HG02642 (cell line): Measurements from ENCODE around the gene CADM4.
"Not testable (repeated sequence)": the region's sequence is repeated elsewhere in the genome, so short reads cannot be mapped to it uniquely, and the experiment has no call there.

Experiments
- ATAC-seq: cut with Tn5 transposase; IDR thresholded peaks from one replicate; pipeline ENCODE4 v1.9.1; 2021; ENCODE audit warnings: mild to moderate bottlenecking; ENCODE audit not compliant: unreplicated experiment, poor library complexity

CADM4 gene, protein sequence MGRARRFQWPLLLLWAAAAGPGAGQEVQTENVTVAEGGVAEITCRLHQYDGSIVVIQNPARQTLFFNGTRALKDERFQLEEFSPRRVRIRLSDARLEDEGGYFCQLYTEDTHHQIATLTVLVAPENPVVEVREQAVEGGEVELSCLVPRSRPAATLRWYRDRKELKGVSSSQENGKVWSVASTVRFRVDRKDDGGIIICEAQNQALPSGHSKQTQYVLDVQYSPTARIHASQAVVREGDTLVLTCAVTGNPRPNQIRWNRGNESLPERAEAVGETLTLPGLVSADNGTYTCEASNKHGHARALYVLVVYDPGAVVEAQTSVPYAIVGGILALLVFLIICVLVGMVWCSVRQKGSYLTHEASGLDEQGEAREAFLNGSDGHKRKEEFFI

DNA sequence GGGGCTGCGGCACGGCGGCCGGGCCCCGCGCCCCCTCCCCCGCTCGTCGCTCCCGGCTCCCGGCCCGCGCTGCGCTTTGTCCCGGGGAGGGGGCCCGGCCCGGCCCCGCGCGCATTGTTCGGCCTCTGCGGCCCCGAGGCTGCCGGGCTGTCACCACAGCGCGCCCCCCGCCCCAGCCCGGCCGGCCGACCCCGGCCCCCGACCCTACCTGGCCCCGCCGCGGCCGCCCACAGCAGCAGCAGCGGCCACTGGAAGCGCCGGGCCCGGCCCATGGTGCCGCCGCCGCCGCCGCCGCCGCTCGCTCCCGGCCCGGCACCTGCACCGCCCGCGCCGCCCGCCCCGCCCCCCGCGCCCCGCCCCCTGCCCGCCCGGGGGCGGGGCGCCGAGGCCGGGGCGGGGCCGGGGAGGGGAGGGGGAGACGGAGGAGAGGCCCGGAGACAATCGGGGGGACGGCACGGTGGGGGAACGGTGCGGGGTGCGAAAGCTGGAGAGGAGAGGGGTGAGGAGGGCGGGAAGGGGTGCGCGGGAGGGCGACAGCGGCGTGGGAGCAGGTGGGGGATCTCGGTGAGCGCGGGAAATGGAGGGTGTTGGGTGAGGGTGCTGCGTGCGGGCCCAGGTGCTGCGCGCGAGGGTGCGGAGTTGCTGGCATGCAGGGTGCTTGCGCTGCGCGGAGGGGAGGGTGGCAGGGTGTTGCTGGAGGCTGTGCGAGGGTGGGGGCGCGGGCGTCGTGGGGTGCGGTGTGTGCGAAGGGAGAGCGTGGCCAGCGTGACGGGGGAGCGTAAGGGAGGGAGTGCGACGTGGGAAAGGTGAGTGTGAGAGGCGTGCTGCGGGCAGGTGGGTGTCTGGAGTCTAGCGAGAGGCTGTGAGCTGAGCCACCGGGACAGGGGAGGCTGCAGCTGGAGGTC lies at the start of gene CADM4:
CADM4 (minus strand) TSS at position 332 of the 905 bp plus-strand sequence; CDS start at position 272, 60 bp downstream.
- ATAC-seq = no peak

DNA sequence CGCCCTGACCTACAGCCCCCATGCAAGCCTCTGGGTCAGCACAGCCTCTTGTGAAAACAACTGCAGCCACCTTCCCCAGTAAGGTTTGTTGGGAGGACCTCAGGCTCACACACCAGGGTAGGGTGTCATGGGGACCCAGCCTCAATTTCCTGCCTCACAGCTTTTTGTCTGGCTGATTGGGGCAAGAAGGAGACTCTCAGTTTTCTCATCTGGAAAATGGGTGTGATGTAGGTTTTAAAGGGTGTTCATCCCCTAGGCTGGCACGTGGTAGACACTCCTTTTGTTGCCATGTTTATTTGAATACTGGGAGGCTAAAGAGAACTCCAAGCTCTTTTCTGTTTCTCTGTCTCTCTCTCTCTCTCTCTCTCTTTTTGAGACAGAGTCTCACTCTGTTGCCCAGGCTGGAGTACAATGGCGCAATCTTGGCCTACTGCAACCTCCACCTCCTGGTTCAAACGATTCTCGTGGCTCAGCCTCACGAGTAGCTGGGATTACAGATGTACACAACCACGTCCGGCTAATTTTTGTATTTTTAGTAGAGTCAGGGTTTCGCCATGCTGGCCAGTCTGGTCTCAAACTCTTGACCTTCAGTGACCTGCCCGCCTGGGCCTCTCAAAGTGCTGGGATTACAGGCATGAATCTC lies 48.5 kb upstream of the CADM4 start:
- no peak for ATAC-seq

DNA sequence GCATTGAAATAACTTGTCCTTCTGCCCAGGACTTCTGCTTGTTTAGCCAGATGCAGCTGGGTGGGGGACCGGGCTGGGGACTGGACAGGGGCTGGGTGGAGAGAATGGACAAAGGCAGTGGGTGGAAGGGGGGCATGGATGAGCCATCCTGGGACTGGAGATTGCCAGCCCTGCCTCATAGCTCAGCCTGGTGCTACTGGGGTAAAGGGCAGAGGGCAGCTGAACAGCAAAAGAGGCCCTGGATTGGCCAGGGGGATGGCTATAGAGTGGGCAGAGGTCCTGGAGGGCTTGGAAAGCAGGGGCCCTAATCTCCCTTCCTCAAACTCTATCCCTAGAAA lies 48.0 kb upstream of the CADM4 start:
- ATAC-seq = no peak

DNA sequence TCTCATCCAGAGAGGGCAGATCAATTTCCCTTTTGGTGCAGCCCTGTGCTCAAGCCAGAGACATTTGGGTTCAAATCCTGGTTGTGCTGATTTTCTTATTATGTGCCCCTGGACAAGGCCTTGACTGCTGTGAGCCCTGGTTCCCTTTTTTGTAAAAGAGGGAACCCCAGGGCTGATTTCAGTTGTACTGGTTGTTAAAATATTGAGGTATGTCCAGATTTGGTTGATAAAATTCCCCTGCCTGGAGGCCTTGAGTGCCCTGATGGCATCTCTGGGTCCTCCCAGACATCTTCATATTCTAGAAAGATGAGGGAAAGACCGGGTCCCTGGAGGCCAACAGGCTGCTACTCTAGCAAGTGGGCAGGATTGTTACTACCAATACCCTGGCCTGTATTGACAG lies 44.7 kb upstream of the CADM4 start:
- no peak for ATAC-seq

DNA sequence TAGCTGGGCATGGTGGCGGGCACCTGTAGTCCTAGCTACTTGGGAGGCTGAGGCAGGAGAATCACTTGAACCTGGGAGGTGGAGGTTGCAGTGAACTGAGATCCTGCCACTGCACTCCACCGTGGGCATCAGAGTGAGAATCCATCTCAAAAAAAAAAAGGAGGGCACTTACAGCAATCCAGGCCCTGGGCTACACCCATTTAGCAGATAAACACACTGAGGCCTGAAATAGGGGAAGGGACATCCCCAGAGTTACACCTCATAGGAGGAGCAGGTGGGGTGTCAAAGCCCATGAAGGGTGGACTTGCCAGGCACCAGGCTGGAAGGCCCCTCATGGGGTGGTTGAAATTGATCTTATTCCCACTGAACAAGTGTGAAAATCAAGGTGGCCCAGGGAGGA lies 44.3 kb upstream of the CADM4 start:
- no peak for ATAC-seq

DNA sequence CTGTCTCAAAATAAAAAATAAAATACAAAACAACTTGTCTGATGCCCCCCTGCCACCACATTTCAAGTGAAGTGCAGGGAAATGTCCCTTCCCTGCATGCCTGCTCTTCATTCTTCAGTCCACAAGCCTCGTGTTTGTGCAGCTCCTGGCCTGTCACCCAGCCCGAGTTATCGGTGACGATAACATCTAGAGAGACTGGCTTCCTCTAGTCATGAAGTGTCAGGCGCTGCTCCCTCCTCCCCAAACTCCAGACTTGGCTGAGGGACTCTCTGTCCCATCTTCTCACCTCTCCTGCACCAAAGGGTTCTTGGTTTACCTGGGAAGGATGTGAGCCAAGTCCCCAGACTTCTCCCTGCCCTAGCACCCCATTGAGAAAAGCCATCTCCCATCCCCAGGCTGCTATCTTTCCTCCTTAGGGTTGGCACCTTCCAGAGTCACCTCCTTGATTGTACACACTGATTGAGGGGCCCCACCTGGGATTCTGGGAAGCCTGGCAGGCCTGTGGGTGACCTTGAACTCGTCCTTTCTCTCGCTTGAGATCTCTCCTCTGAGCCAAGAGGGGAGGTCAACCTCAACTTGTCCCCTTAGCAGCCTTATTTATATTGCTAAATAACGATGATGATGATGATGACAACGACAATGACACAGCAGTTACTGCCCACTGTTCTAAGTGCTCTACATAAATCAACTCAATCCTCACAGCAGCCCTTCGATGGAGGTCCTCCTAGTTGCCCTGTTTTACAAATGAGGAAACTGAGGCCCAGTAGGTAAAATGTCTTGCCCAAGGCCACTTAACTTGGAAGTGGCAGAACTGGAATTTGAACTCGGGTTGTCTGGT lies 43.4 kb upstream of the CADM4 start:
- ATAC-seq = no peak

DNA sequence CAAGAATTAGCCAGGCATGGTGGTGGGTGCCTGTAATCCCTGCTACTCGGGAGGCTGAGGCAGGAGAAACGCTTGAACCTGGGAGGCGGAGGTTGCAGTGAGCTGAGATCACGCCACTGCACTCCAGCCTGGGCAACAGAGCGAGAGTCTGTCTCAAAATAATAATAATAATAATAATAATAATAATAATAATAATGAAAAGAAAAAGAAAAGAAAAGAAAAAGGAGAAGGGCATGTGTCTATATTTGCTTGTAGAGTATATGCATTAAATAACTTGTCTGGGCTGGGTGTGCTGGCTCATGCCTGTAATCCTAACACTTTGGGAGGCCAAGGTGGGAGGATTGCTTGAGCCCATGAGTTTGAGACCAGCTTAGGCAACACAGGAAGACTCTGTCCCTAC lies 42.6 kb upstream of the CADM4 start:
- not testable (repeated sequence) for ATAC-seq

DNA sequence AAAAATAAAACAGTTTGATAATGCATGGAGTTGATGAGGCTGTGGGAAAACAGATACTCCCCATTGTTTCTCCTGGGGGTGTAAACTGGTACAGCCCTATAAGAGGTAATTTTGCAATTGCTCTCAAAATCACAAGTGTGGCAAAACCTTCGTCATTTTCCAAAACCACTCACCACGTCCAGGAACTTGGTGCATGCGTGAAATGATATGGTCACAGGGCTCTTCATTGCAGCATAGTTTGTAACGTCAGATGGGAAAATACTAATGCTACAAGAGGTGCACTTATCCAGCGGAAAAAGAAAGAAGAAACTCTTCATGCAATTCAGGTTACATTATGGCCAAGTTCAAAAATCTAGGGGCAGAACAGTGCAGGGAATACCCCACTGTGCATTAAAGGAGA lies 42.2 kb upstream of the CADM4 start:
- no peak for ATAC-seq

DNA sequence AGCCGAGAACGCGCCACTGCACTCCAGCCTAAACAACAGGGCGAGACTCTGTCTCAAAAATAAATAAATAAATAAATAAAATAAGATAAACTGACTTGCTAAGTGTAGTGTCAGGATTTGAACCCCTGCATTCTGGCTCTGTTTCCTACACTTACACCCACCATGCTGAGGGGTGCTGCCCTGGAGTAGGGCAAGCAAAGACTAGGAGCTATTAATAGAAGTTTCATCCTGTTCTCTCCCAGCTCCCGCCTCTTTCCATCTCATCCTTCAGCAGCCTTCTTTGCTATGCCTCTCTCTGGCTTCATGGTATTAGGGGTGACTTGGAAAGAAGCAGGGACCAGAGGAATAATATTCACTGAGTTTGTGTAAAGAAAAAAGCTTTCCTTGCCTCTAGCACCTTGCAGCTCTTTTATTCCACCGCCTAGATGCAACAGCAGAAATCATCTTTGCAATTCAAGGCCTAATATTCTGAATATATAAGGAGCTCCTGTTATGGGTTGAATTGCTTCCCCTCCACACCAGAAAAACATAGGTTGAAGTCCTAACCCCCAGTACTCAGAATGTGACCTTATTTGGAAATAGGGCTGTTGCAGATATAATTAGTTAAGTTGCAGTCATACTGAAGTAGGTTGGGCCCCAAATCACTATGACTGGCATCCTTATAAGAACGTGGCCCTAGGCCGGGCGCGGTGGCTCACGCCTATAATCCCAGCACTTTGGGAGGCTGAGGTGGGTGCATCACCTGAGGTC lies 39.0 kb upstream of the CADM4 start:
- no peak for ATAC-seq

DNA sequence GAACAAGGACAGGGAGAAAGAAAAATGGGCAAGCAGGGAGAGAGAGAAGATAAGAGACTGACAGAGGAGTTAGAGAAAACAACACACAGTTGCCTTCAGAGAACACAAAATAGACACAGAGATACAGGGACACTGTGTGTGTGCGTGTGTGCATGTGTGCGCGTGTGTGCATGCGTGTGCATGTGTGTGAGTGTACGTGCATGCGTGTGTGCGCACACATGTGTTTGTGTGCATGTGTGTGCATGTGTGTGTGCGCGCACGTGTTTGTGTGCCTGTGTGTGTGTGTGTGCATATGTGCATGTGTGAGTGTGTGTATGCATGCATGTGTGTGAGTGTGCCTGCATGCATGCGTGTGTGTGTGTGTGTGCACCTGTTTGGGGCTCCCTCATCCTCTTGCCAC lies 36.3 kb upstream of the CADM4 start:
- no peak for ATAC-seq

DNA sequence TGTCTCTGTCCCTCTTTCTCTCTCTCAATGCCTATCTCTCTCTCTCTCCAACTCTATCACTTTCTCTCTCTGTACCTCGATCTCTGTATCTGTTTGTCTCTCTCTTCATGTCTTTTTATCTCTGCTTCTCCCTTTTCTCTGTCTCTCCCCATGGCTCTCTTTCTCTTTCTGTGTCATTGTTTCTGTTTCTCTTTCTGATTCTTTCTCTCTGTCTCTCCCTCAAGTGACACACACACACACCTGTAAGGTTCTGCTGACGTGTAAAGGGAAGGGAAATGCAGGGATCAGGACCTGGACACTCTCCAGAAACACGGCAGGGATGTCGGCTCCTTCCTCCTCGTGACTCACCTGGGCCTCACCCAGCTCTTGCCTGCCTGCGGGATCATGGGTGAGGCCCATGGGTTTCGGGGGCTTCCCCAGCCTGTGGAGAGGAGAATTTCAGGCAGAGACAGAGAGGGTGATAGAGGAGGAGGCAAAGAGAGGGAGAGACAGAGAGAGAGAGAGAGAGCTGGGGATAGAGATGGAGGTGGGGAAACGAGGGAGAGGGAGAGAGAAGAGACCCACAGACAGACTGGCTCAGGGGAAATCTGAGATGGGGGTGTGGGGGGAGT lies 35.7 kb upstream of the CADM4 start:
- no peak for ATAC-seq

DNA sequence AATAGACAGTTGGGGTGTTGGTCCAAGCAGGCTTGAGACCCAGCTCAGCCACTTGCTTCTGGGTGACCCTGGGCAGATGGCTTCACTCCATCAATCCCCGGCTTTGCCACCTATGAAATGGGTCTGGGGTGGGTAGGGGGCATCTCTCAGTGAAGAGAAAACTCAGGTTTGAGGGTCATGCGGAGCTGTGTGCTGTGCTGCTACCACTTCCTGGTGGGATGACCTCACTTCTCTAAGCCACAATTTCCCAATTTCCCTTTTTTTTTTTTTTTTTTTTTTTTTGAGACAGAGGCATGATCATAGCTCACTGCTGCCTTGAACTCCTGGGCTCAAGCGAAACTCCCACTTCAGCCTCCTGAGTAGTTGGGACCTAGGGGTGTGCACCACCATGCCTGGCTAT lies 34.9 kb upstream of the CADM4 start:
- no peak for ATAC-seq

DNA sequence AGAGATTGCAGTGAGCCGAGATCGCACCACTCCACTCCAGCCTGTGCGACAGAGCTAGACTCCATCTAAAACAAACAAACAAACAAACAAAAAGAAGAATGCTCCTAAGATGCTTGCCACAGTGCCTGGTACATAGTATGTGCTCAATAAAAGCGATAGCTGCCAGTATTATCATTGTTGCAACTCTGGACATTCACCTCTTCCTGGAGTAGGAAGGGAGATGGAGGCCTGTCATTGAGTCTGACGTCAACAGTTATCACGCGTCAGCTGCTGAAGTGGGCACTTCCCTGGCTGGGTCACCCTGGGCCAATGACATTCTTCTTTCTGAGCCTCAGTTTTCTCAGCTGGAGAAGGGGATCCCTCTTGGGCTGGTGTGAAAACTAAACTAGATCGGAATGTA lies 34.5 kb upstream of the CADM4 start:
- no peak for ATAC-seq

DNA sequence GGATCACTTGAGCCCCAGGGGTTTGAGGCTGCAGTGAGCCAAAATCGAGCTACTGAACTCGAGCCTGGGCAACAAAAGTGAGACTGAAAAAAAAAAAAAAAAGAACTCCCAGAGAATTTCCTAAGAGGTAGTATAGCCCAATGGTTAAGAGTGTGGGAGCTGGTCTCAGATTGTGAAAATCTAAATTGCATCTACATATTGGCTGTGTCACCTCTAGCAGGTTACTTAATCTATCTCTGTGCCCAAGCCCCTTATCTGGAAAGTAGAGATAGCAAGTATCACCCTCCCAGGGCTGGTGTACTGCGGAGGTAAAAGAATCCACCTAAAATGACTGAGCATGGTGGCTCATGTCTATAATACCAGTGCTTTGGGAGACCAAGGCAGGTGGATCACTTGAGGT lies 34.0 kb upstream of the CADM4 start:
- ATAC-seq = no peak

DNA sequence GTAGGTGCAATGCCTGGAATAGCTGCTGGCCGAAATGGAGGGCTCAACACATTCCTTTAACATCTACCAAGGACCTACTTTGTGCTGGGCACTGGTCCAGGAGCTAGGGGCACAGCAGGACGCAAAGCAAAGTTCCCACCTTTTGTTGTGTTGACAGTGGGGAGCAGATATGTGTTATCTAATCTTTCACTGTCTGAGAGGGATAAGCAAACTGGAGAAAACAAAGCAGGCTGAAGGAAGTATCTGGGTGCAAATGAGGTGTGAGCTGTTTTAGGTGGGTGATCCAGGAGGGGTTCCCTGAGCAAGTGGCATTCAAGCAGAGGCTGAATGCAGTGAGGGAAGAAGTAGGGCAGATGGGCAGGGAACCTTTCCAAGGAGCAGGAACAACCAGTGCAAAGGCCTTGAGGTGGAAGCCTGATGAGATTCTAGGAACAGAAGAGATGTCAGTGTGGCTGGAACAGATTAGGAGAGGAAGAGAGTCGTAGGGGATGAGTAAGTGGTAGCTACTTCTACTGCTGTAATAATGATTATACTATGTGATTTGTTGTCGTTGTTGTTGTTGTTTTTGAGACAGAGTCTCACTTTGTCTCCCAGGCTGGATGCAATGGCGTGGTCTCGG lies 32.5 kb upstream of the CADM4 start:
- ATAC-seq = no peak

DNA sequence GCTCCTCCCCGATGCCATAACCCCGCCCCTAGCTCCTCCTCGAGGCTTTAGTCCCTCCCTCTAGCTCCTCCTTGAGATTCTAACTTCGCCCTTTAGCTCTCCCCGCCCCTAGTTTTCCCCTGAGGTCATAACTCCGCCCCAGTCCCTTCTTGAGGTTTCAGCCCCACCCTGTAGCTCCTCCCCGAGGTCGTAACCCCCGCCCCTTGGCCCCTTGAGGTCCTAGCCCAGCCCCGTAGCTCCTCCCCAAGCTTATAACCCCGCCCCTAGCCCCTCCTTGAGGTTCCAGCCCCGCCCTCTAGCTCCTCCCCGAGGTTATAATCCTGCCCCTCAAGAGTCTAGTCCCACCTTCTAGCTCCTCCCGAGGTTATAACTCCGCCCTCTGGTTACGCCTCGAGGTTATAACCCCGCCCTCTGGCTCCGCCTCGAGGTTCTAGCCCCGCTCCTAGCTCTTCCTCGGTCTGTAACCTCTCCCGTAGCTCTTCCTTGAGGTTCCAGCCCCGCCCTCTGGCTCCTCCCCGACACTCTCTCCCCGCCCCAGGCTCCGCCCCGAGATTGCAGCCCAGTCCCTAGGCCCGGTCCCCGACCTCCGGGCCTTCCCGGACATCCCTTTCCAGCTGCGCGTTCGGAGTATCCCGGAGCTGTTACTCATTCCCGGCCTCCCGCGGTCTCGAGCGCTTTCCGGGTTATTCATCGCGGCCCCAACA lies 28.9 kb upstream of the CADM4 start:
- peak; percentile 87 for ATAC-seq

DNA sequence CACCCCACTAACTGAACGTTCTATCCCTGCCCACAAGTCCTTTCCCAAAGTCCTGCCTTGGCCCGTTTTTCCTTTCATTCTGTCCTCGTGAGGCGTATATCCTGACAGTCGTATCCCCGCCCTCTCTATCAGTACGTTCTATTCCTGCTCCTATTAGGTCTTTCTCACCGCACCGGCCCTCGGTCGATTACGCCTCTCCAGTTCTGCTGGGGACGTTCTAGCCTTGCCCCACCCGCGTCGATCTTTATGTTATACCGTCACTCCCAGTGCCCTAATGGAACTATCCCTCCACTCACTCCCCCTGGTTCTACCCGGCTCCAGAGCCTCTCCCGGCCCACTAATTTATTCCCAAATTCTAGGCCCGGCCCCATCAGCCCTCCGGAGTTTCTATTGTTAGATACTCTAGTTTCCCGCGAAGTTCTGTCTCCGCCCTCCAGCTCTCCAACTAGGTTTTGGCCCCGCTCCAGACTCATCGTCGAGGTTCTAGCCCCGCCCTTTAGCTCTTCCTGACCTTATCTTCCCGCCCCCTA lies 28.3 kb upstream of the CADM4 start:
- no peak for ATAC-seq
